DND-41 (cell line): ENCODE results near the gene EML1.

ENCODE experiments used
- ATAC-seq: fragments of 200-7000 bp; cut with Tn5 transposase; 3 replicates; pipeline ENCODE4 v1.9.1; 2021; ENCODE audit warnings: low read depth; ENCODE audit not compliant: insufficient read depth
- DNase-seq: peaks from one replicate; pipeline ENCODE4 v3.0.0-alpha.2; 2020
- H2AFZ ChIP-seq: 2 replicates; pipeline ENCODE4 v1.6.0; 2012; ENCODE audit warnings: low read depth, low read length
- H3K27ac ChIP-seq: 2 replicates; pipeline ENCODE4 v1.5.1; 2012; ENCODE audit warnings: low read length, inconsistent platforms
- H3K27me3 ChIP-seq: fragments of 200-600 bp; sonication (generic); 2 replicates; pipeline ENCODE4 v1.6.0; 2012; ENCODE audit warnings: low read length, mild to moderate bottlenecking, inconsistent platforms; ENCODE audit not compliant: insufficient read depth, poor library complexity
- H3K36me3 ChIP-seq: 2 replicates; pipeline ENCODE4 v1.5.1; 2012; ENCODE audit warnings: low read length, inconsistent platforms; ENCODE audit not compliant: insufficient read depth
- H3K4me1 ChIP-seq: 2 replicates; pipeline ENCODE4 v1.5.1; 2012; ENCODE audit warnings: mild to moderate bottlenecking, low read length; ENCODE audit not compliant: insufficient read depth
- H3K4me2 ChIP-seq: 2 replicates; pipeline ENCODE4 v1.6.0; 2012; ENCODE audit warnings: mild to moderate bottlenecking, moderate library complexity, low read length, inconsistent platforms; ENCODE audit not compliant: insufficient read depth
- H3K4me3 ChIP-seq, 2 experiments: fragments of 200-600 bp in 1 of 2; shearing (Covaris generic) in 1 of 2; 2 replicates each; pipeline ENCODE4 v1.5.1; 2012 to 2016; ENCODE audit warnings: inconsistent platforms in 2 of 2, low read length in 2 of 2, mild to moderate bottlenecking in 2 of 2, low read depth in 1 of 2, moderate library complexity in 1 of 2
- H3K79me2 ChIP-seq: 2 replicates; pipeline ENCODE4 v1.6.0; 2012; ENCODE audit warnings: low read length, inconsistent platforms; ENCODE audit not compliant: insufficient read depth
- H3K9ac ChIP-seq: 2 replicates; pipeline ENCODE4 v1.6.0; 2012; ENCODE audit warnings: low read depth, mild to moderate bottlenecking, inconsistent platforms, low read length, moderate library complexity
- H3K9me3 ChIP-seq: 2 replicates; pipeline ENCODE4 v1.5.1; 2012; ENCODE audit warnings: low read length, moderate library complexity, mild to moderate bottlenecking, inconsistent platforms; ENCODE audit not compliant: insufficient read depth, severe bottlenecking
- H4K20me1 ChIP-seq: 2 replicates; pipeline ENCODE4 v1.6.0; 2012; ENCODE audit warnings: low read length; ENCODE audit not compliant: insufficient read depth
- EZH2 ChIP-seq: IDR thresholded peaks from 3 replicates; pipeline ENCODE4 v1.6.1; 2012; ENCODE audit warnings: borderline replicate concordance, low read depth, mild to moderate bottlenecking, moderate library complexity, low read length, inconsistent platforms; ENCODE audit not compliant: severe bottlenecking
- TF ChIP-seq, protein P1 (sequence below): IDR thresholded peaks from 2 replicates; pipeline ENCODE4 v1.5.1; 2012; ENCODE audit warnings: borderline replicate concordance, low read length, moderate library complexity, mild to moderate bottlenecking; ENCODE audit not compliant: poor library complexity, severe bottlenecking; ENCODE audit errors: extremely low read depth

The EML1 gene

DNA sequence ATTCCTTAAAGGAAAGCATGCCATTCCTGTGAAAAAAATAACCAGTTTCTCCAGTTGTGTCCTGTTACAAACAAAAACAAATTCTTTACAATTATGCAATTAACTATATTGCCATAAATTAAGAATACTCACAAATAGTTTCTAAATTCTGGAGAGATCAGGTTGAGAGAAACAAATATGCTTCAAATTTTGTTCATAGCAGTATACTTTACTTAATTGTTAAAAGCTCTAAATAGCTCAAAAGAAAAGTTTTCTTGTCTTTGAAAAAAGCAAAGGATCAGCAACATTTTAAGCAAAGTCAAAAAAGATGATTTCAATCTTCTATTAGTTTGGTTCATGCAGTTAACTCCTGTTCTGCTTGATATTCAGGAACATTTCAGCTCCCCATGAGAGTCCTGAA lies 109.7 kb downstream of the EML1 start:
- TF ChIP-seq, protein P1, sequence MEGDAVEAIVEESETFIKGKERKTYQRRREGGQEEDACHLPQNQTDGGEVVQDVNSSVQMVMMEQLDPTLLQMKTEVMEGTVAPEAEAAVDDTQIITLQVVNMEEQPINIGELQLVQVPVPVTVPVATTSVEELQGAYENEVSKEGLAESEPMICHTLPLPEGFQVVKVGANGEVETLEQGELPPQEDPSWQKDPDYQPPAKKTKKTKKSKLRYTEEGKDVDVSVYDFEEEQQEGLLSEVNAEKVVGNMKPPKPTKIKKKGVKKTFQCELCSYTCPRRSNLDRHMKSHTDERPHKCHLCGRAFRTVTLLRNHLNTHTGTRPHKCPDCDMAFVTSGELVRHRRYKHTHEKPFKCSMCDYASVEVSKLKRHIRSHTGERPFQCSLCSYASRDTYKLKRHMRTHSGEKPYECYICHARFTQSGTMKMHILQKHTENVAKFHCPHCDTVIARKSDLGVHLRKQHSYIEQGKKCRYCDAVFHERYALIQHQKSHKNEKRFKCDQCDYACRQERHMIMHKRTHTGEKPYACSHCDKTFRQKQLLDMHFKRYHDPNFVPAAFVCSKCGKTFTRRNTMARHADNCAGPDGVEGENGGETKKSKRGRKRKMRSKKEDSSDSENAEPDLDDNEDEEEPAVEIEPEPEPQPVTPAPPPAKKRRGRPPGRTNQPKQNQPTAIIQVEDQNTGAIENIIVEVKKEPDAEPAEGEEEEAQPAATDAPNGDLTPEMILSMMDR = no peak
- TF ChIP-seq EZH2 = no peak
- no peaks in the 10 kb centered on the region for H4K20me1 ChIP-seq

GRCh38 chr14:99904506-99904905 lies 111.3 kb downstream of the EML1 start:
- Histone ChIP-seq H2AFZ (no peak overlapping the region), H3K36me3 (no peaks in the 10 kb centered on the region), H3K27ac (no peak overlapping the region), H3K4me3 (no peak overlapping the region), H3K79me2 (no peaks in the 10 kb centered on the region), H3K27me3 (peaks cover 9% of the 10 kb centered on the region), H4K20me1 (no peaks in the 10 kb centered on the region), H3K4me1 (no peaks in the 10 kb centered on the region), H3K9ac (no peak overlapping the region), H3K9me3 (peaks cover 7% of the 10 kb centered on the region), H3K4me2 (no peak overlapping the region)
- no peak for TF ChIP-seq EZH2
- TF ChIP-seq, protein P1 = no peak
- no peak for ATAC-seq
- DNase-seq = no peak

More for the DNA sequence above, 109.7 kb downstream of the EML1 start:
- H3K9ac ChIP-seq = no peak overlapping the region
- H3K4me1 ChIP-seq = no peaks in the 10 kb centered on the region
- no peak overlapping the region for H3K27ac ChIP-seq
- DNase-seq = no peak
- H3K36me3 ChIP-seq = no peaks in the 10 kb centered on the region
- H3K27me3 ChIP-seq = peaks cover 3% of the 10 kb centered on the region
- no peak for ATAC-seq
- no peak overlapping the region for H2AFZ ChIP-seq
- H3K79me2 ChIP-seq = no peaks in the 10 kb centered on the region
- H3K9me3 ChIP-seq = peaks cover 7% of the 10 kb centered on the region
- no peak overlapping the region for H3K4me3 ChIP-seq
- H3K4me2 ChIP-seq = no peak overlapping the region

- no peaks in the 10 kb centered on the region for H3K79me2 ChIP-seq
- ATAC-seq (no peak), DNase-seq (no peak)
- H4K20me1 ChIP-seq = no peaks in the 10 kb centered on the region
- no peaks in the 10 kb centered on the region for H3K36me3 ChIP-seq
- H3K9ac ChIP-seq = no peak overlapping the region
- no peak overlapping the region for H2AFZ ChIP-seq
- no peak overlapping the region for H3K4me2 ChIP-seq
- H3K4me1 ChIP-seq = no peaks in the 10 kb centered on the region
- peaks cover 7% of the 10 kb centered on the region for H3K9me3 ChIP-seq
- H3K27ac ChIP-seq = no peak overlapping the region
- peaks cover 12% of the 10 kb centered on the region for H3K27me3 ChIP-seq
- no peak overlapping the region for H3K4me3 ChIP-seq
- TF ChIP-seq EZH2 = no peak
- TF ChIP-seq, protein P1 = no peak
Observed at GRCh38 chr14:99905121-99905520, 111.9 kb downstream of the EML1 start.
